Neural cell (in vitro differentiated cells): Measurements from ENCODE around the gene TUBA4B. TPM values are rescaled to one million over a fixed set of nuclear protein-coding genes. Genes with fewer than 3 reads are reported as not detected.
"Not testable (repeated sequence)": the region's sequence is repeated elsewhere in the genome, so short reads cannot be mapped to it uniquely, and the experiment has no call there.

Experiments used
- H2AFZ ChIP-seq: fragments of 200-600, 300-800 bp; sonication (generic), shearing (Covaris generic); 2 replicates; pipeline ENCODE4 v1.6.0; 2014; ENCODE audit warnings: low read depth, mild to moderate bottlenecking, antibody characterized with exemption, low read length, moderate library complexity
- H3F3A ChIP-seq: fragments of 200-600 bp; shearing (Covaris generic); 2 replicates; pipeline ENCODE4 v1.6.1; 2016; ENCODE audit warnings: mild to moderate bottlenecking, moderate library complexity, mixed read lengths, antibody characterized with exemption, low read length; ENCODE audit not compliant: insufficient read depth, poor library complexity, severe bottlenecking
- H3K27ac ChIP-seq: fragments of 200-600, 300-800 bp; sonication (generic), shearing (Covaris generic); 2 replicates; pipeline ENCODE4 v1.5.1; 2014; ENCODE audit warnings: mild to moderate bottlenecking, low read length, moderate library complexity
- H3K27me3 ChIP-seq: fragments of 300-800, 200-600 bp; sonication (generic), shearing (Covaris generic); 2 replicates; pipeline ENCODE4 v1.6.0; 2014; ENCODE audit warnings: mild to moderate bottlenecking, low read depth, low read length, moderate library complexity; ENCODE audit not compliant: insufficient read depth
- H3K36me3 ChIP-seq: fragments of 300-800, 200-600 bp; sonication (generic), shearing (Covaris generic); 2 replicates; pipeline ENCODE4 v1.5.1; 2014; ENCODE audit warnings: mild to moderate bottlenecking, antibody characterized with exemption, low read length, moderate library complexity; ENCODE audit not compliant: insufficient read depth
- H3K4me2 ChIP-seq: fragments of 300-800, 200-600 bp; sonication (generic), shearing (Covaris generic); 2 replicates; pipeline ENCODE4 v1.6.0; 2014; ENCODE audit warnings: mild to moderate bottlenecking, low read length
- H3K4me3 ChIP-seq: fragments of 300-800, 200-600 bp; sonication (generic), shearing (Covaris generic); 2 replicates; pipeline ENCODE4 v1.5.1; 2014; ENCODE audit warnings: mild to moderate bottlenecking, low read length, moderate library complexity
- H3K79me2 ChIP-seq: fragments of 200-600 bp; shearing (Covaris generic); replicated peaks from 2 replicates; pipeline ENCODE4 v1.6.0; 2014; ENCODE audit warnings: mild to moderate bottlenecking, low read length, moderate library complexity; ENCODE audit not compliant: insufficient read depth
- H3K9ac ChIP-seq: fragments of 300-800, 200-600 bp; sonication (generic), shearing (Covaris generic); 2 replicates; pipeline ENCODE4 v1.6.1; 2016; ENCODE audit warnings: mild to moderate bottlenecking, low read length, mixed read lengths
- H3K9me2 ChIP-seq: fragments of 200-600 bp; shearing (Covaris generic); 2 replicates; pipeline ENCODE4 v1.6.1; 2016; ENCODE audit warnings: mild to moderate bottlenecking, low read length, mixed read lengths; ENCODE audit not compliant: insufficient read depth
- H3K9me3 ChIP-seq: fragments of 200-600, 300-800 bp; sonication (generic), shearing (Covaris generic); 2 replicates; pipeline ENCODE4 v1.6.1; 2016; ENCODE audit warnings: mild to moderate bottlenecking, mixed run types, low read length, moderate library complexity, mixed read lengths
- H4K20me1 ChIP-seq: fragments of 200-600 bp; shearing (Covaris generic); 2 replicates; pipeline ENCODE4 v1.6.1; 2016; ENCODE audit warnings: mild to moderate bottlenecking, mixed run types; ENCODE audit not compliant: insufficient read depth
- CTCF ChIP-seq: fragments of 450-650 bp; IDR thresholded peaks from 2 replicates; pipeline ENCODE4 v1.5.1; 2014; ENCODE audit warnings: antibody characterized with exemption, mild to moderate bottlenecking, moderate library complexity; ENCODE audit not compliant: poor library complexity, severe bottlenecking
- EP300 ChIP-seq: fragments of 450-650 bp; conservative IDR thresholded peaks from 2 replicates; pipeline ENCODE4 v1.6.1; 2014; ENCODE audit warnings: antibody characterized with exemption, mild to moderate bottlenecking, moderate library complexity; ENCODE audit not compliant: poor library complexity, severe bottlenecking
- EZH2 ChIP-seq: fragments of 200-600, 300-800 bp; shearing (Covaris generic), sonication (generic); IDR thresholded peaks from 2 replicates; pipeline ENCODE4 v1.6.1; 2014; ENCODE audit warnings: antibody characterized with exemption, low read length, borderline replicate concordance, mild to moderate bottlenecking; ENCODE audit not compliant: insufficient read depth, poor library complexity, severe bottlenecking
- MXI1 ChIP-seq: fragments of 450-650 bp; conservative IDR thresholded peaks from 2 replicates; pipeline ENCODE4 v1.6.1; 2014; ENCODE audit warnings: antibody characterized with exemption, mild to moderate bottlenecking; ENCODE audit not compliant: poor library complexity, severe bottlenecking
- POLR2AphosphoS5 ChIP-seq: IDR thresholded peaks from 2 replicates; pipeline ENCODE4 v1.6.1; 2012
- RAD21 ChIP-seq: fragments of 450-650 bp; conservative IDR thresholded peaks from 2 replicates; pipeline ENCODE4 v1.6.1; 2014; ENCODE audit warnings: antibody characterized with exemption, mild to moderate bottlenecking, moderate library complexity
- REST ChIP-seq: IDR thresholded peaks from 2 replicates; pipeline ENCODE4 v1.6.1; 2012; ENCODE audit warnings: borderline replicate concordance
- SMC3 ChIP-seq: fragments of 450-650 bp; conservative IDR thresholded peaks from 2 replicates; pipeline ENCODE4 v1.6.1; 2014; ENCODE audit warnings: antibody characterized with exemption, mild to moderate bottlenecking, moderate library complexity; ENCODE audit not compliant: poor library complexity
- TAF1 ChIP-seq: IDR thresholded peaks from 2 replicates; pipeline ENCODE4 v1.6.1; 2012; ENCODE audit warnings: low read depth
- polyA plus RNA-seq: library from polyadenylated mRNA; depleted of rRNA; stranded (reverse); fragments of >200 nt; gene quantifications from 2 replicates; pipeline ENCODE4 v1.2.3, GENCODE V29; 2014
- small RNA-seq, 3 experiments: library from RNA; depleted of rRNA; stranded (forward); fragments of <200 nt; gene quantifications; one replicate each; pipeline ENCODE3, GENCODE V24; 2012

Gene TUBA4B
- polyA plus RNA-seq, 1 donor from 2014 or later = not detected

GRCh38 chr2:219312683-219313263 lies 59.7 kb downstream of the TUBA4B start:
- H3K4me2 ChIP-seq, H3K36me3 ChIP-seq, H3K9me2 ChIP-seq, H3K27me3 ChIP-seq, H3K9ac ChIP-seq, H3K4me3 ChIP-seq, H4K20me1 ChIP-seq, H3K79me2 ChIP-seq, H3K27ac ChIP-seq, H2AFZ ChIP-seq, H3K9me3 ChIP-seq, H3F3A ChIP-seq: not testable (repeated sequence)

- Histone ChIP-seq H3K27ac (no peak overlapping the region), H3K79me2 (no peaks in the 10 kb centered on the region), H3F3A (no peaks in the 10 kb centered on the region), H2AFZ (no peak overlapping the region), H4K20me1 (no peaks in the 10 kb centered on the region), H3K36me3 (no peaks in the 10 kb centered on the region), H3K27me3 (peaks cover 6% of the 10 kb centered on the region), H3K4me2 (no peak overlapping the region), H3K9me2 (no peaks in the 10 kb centered on the region), H3K4me3 (no peak overlapping the region), H3K9ac (no peak overlapping the region), H3K9me3 (no peaks in the 10 kb centered on the region)
- TF ChIP-seq TAF1 (no peak), MXI1 (no peak), SMC3 (no peak), RAD21 (no peak), CTCF (no peak), EZH2 (no peak), EP300 (no peak), REST (no peak), POLR2AphosphoS5 (no peak)
Measured at GRCh38 chr2:219314804-219315468, 61.9 kb downstream of the TUBA4B start.

Small RNA genes within 50 kb of the gene (small RNA-seq; reads per million reads assigned to genes)
- gene MIR153-1 = 1.9 to 12.5 (median 2.7) reads per million in 3 experiments

Other genes starting within 250 kb of the TUBA4B start
- gene CFAP65, start 211.7 kb upstream of the TUBA4B start, polyA plus RNA-seq = 1.1 and 1.7 TPM in 2 replicates
- gene IHH, start 192.3 kb upstream of the TUBA4B start, polyA plus RNA-seq = 0.36 TPM in 1 of 2 replicates, not detected in the other
- gene NHEJ1, start 92.4 kb upstream of the TUBA4B start, polyA plus RNA-seq = 10.7 and 12.7 TPM in 2 replicates
- 0.12 and 0.28 TPM in 2 replicates for gene SLC23A3, start 83.2 kb upstream of the TUBA4B start, polyA plus RNA-seq
- 87.7 and 89.1 TPM in 2 replicates for gene CNPPD1, start 76.3 kb upstream of the TUBA4B start, polyA plus RNA-seq
- 156 and 164 TPM in 2 replicates for gene RETREG2, start 75.0 kb upstream of the TUBA4B start, polyA plus RNA-seq
- gene ZFAND2B, start 46.5 kb upstream of the TUBA4B start, polyA plus RNA-seq = 73.6 and 101 TPM in 2 replicates
- gene ABCB6, start 34.3 kb upstream of the TUBA4B start, polyA plus RNA-seq = 28.1 and 37.0 TPM in 2 replicates
- 25.6 and 26.2 TPM in 2 replicates for gene ATG9A, start 23.6 kb upstream of the TUBA4B start, polyA plus RNA-seq
- gene ANKZF1, start 23.4 kb upstream of the TUBA4B start, polyA plus RNA-seq = 185 and 204 TPM in 2 replicates
- gene GLB1L, start 7.8 kb upstream of the TUBA4B start, polyA plus RNA-seq = 8.0 and 12.9 TPM in 2 replicates
- gene STK16, start 7.8 kb upstream of the TUBA4B start, polyA plus RNA-seq = 64.9 and 96.5 TPM in 2 replicates
- gene TUBA4A, start 675 bp downstream of the TUBA4B start, polyA plus RNA-seq = 0.82 TPM in 1 of 2 replicates, not detected in the other
- 145 and 172 TPM in 2 replicates for gene DNAJB2, start 26.1 kb downstream of the TUBA4B start, polyA plus RNA-seq
- 66.4 and 82.1 TPM in 2 replicates for gene PTPRN, start 56.2 kb downstream of the TUBA4B start, polyA plus RNA-seq
- gene RESP18, start 79.5 kb downstream of the TUBA4B start, polyA plus RNA-seq = not detected in 2 replicates
- gene DNPEP, start 134.7 kb downstream of the TUBA4B start, polyA plus RNA-seq = 11.9 and 16.7 TPM in 2 replicates
- not detected in 2 replicates for gene DES, start 165.1 kb downstream of the TUBA4B start, polyA plus RNA-seq
- gene SPEG, start 181.6 kb downstream of the TUBA4B start, polyA plus RNA-seq = 58.3 and 87.6 TPM in 2 replicates
- gene GMPPA, start 245.6 kb downstream of the TUBA4B start, polyA plus RNA-seq = 16.9 and 20.4 TPM in 2 replicates